Chondrocyte (in vitro differentiated cells): ENCODE measurements around the gene GRB10. TPM values are rescaled to one million over a fixed set of nuclear protein-coding genes. Genes with fewer than 3 reads are reported as not detected.

Source experiments
- DNase-seq: peaks from one replicate; pipeline ENCODE4 v3.0.0; 2021; ENCODE audit warnings: mixed read lengths, low spot score
- H3K27ac Mint-ChIP-seq: one replicate; pipeline ENCODE4 v1.8.0; 2021; ENCODE audit warnings: mild to moderate bottlenecking, moderate library complexity, mixed read lengths; ENCODE audit not compliant: unreplicated experiment
- H3K27me3 Mint-ChIP-seq: 2 replicates; pipeline ENCODE4 v1.8.0; 2021; ENCODE audit warnings: low read depth, mixed read lengths
- H3K36me3 Mint-ChIP-seq: 2 replicates; pipeline ENCODE4 v1.8.0; 2021; ENCODE audit warnings: low read depth, mixed read lengths
- H3K4me1 Mint-ChIP-seq: 2 replicates; pipeline ENCODE4 v1.8.0; 2021; ENCODE audit warnings: low read depth, mild to moderate bottlenecking, mixed read lengths
- H3K4me3 Mint-ChIP-seq: one replicate; pipeline ENCODE4 v1.8.0; 2021; ENCODE audit warnings: mild to moderate bottlenecking, moderate library complexity, mixed read lengths; ENCODE audit not compliant: unreplicated experiment
- H3K9me3 Mint-ChIP-seq: 2 replicates; pipeline ENCODE4 v1.8.0; 2021; ENCODE audit warnings: low read depth, mixed read lengths
- total RNA-seq: library from RNA; stranded (reverse); gene quantifications from 3 replicates; pipeline ENCODE4 v1.2.1, GENCODE V29; 2021
- TF ChIP-seq, protein P1 (sequence below): fragments of 200-600 bp; sonication (generic); IDR thresholded peaks from 2 replicates; pipeline ENCODE4 v1.5.0; 2021; ENCODE audit warnings: antibody characterized with exemption, mild to moderate bottlenecking, moderate library complexity

GRB10 gene
- total RNA-seq, 1 donor from 2014 or later, result 73.7 TPM

DNA sequence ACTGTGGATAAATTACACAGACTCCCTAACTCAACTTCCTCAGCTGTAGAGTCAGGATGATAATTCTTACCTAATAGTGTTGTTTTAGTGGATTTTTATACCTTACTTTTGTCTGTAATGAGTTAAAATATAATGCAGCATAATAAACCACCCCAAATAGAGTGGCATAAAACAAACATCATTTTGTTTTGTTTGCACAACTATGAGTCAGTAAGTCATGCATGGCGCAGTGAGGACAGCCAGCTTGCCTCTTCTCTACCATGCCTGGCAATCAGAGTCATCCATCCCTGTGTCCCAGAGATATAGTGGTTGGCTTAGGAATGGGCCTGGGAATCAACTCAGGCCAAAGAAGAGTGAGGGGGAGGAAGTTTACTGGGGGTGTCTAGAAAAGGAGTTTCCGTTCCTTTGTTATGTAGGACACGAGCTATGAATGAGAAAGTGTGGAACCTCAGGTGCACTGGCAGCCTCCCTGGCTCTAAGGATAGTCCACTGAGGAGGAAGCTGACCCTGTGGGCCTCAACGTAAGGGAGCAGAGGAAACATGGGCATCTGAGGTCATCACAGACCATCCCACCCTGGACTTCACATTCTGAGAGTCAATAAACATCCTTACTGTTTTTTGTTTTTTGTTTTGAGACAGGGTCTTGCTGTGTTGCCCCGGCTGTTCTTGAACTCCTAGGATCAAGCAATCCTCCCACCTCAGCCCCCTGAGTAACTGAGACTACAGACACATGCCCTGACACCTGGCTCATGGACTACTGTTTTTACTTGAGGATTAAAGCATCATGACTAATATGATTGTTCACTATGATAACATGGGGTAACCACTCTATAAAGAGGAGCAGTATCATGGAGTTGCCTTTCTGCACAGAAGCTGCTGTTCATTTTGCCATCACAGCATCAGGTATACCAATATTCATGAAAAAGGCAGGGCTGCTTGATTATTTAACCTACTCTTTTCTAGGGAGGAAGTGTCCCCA is 21.0 kb upstream of the GRB10 start:
- DNase-seq, result no peak
- no peaks in the 10 kb centered on the region for H3K36me3 Mint-ChIP-seq
- H3K27ac Mint-ChIP-seq, result no peak overlapping the region
- peaks cover 2% of the 10 kb centered on the region for H3K9me3 Mint-ChIP-seq
- no peak overlapping the region for H3K4me3 Mint-ChIP-seq
- TF ChIP-seq, protein P1, sequence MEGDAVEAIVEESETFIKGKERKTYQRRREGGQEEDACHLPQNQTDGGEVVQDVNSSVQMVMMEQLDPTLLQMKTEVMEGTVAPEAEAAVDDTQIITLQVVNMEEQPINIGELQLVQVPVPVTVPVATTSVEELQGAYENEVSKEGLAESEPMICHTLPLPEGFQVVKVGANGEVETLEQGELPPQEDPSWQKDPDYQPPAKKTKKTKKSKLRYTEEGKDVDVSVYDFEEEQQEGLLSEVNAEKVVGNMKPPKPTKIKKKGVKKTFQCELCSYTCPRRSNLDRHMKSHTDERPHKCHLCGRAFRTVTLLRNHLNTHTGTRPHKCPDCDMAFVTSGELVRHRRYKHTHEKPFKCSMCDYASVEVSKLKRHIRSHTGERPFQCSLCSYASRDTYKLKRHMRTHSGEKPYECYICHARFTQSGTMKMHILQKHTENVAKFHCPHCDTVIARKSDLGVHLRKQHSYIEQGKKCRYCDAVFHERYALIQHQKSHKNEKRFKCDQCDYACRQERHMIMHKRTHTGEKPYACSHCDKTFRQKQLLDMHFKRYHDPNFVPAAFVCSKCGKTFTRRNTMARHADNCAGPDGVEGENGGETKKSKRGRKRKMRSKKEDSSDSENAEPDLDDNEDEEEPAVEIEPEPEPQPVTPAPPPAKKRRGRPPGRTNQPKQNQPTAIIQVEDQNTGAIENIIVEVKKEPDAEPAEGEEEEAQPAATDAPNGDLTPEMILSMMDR, result no peak
- H3K27me3 Mint-ChIP-seq, result peaks cover 7% of the 10 kb centered on the region
- H3K4me1 Mint-ChIP-seq, result peaks cover 22% of the 10 kb centered on the region

DNA sequence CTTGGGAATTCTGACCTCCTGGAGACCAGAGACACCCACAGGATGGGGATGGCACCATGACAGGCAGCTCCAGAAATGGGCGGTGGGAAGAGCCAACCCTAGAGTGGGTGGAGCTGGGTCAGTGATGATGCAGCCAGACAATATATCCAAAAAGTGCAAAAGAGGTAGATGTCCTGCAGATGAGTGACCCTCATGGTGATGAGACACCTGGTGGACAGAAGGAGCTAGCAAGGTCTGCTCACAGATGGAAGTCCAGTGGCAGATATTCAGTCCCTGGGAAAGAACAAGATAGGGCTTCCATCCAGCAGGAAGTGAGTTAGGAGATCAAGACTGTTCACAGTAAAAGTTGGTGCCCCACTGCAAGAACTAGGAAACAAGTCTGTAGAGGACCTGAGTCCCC is 19.2 kb upstream of the GRB10 start:
- Mint-ChIP-seq H3K4me1 (peaks cover 15% of the 10 kb centered on the region), H3K9me3 (peaks cover 7% of the 10 kb centered on the region)
- no peak for DNase-seq

DNA sequence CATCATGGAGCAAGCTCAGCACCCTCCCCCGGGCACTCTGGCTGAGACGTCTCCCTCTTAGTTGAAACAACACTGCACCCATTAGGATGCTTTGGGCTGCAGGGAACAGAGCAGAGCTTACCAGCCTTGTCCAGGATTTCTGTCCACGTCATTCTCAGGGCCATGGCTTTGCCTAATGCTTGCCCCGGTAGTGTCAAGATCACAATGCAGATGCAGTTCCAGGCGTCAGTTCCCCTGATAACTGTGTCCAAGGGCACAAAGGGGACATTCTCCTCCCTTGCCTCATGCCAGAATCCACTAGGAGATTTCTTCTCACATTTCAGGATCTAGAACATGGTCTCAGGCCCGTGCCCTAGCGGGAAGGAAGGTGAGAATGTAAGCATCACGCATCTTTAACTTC is 17.2 kb upstream of the GRB10 start:
- peaks cover 7% of the 10 kb centered on the region for H3K27me3 Mint-ChIP-seq
- TF ChIP-seq, protein P1, result no peak
- peaks cover 7% of the 10 kb centered on the region for H3K9me3 Mint-ChIP-seq
- no peak overlapping the region for H3K4me3 Mint-ChIP-seq
- no peaks in the 10 kb centered on the region for H3K36me3 Mint-ChIP-seq
- peaks cover 6% of the 10 kb centered on the region for H3K4me1 Mint-ChIP-seq
- H3K27ac Mint-ChIP-seq, result no peak overlapping the region
- no peak for DNase-seq

More for the DNA sequence above, 19.2 kb upstream of the GRB10 start:
- Mint-ChIP-seq H3K4me3 (no peak overlapping the region), H3K27me3 (peaks cover 7% of the 10 kb centered on the region), H3K27ac (no peak overlapping the region), H3K36me3 (no peaks in the 10 kb centered on the region)
- TF ChIP-seq, protein P1, result peak; percentile 21

DNA sequence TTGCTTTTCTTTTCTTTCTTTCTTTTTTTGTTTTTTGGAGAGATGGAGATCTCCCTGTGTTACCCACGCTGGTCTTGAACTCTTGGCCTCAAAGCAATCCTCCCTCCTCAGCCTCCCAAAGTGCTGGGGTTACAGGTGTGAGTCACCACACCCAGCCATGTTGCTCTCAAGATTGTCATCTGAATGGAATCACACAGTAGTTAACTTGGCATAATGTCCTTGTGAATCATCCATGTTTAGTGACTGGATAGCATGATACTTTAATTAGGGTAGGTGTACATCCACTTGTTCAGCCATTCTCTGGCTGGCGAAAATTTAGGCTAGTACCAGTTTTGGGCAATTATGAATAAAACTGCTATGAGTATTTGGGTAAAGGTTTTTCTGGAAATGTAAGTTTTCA is 15.4 kb upstream of the GRB10 start:
- Mint-ChIP-seq H3K9me3 (peaks cover 7% of the 10 kb centered on the region), H3K27me3 (peaks cover 7% of the 10 kb centered on the region), H3K4me1 (peaks cover 6% of the 10 kb centered on the region), H3K4me3 (no peak overlapping the region), H3K27ac (no peak overlapping the region), H3K36me3 (no peaks in the 10 kb centered on the region)
- TF ChIP-seq, protein P1, result no peak
- no peak for DNase-seq

DNA sequence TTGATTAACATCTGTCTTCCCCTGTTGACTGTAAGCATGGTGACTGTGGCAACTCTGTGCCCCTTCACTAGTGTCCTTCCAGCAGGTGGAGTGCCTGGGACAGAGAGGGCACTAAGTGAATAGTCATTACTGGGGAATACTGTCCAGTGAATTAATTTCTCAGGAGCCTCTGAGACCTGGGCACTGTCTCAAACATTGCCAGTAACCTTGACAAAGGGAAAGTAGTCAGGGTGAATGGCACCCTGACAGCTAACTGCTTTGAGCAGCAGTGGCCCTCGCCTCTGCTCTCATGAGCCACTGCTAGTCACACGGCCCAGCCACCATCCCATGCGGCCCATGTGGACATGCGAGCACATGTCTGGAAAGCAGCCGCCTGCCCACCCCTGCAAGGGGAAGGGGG is 13.1 kb upstream of the GRB10 start:
- Mint-ChIP-seq H3K4me3 (no peak overlapping the region), H3K27me3 (peaks cover 7% of the 10 kb centered on the region), H3K9me3 (peaks cover 7% of the 10 kb centered on the region), H3K36me3 (no peaks in the 10 kb centered on the region), H3K27ac (no peak overlapping the region), H3K4me1 (peaks cover 20% of the 10 kb centered on the region)
- DNase-seq, result no peak
- TF ChIP-seq, protein P1, result peak; percentile 47
